Hematopoietic multipotent progenitor cell (in vitro differentiated cells): Measurements from ENCODE around the gene ACOT2. TPM values are rescaled to one million over a fixed set of nuclear protein-coding genes. Genes with fewer than 3 reads are reported as not detected.
A peak's percentile ranks its signal among the peaks of the same experiment; 100 is the strongest.
"Not testable (repeated sequence)": the region's sequence is repeated elsewhere in the genome, so short reads cannot be mapped to it uniquely, and the experiment has no call there.

Experiments used
- DNase-seq, 3 donors: peaks; one replicate each; pipeline ENCODE4 v3.0.0-alpha.2; 2011 to 2015; ENCODE audit warnings: low read depth in 2 of 3, low spot score in 2 of 3
- total RNA-seq: library from RNA; depleted of rRNA; stranded (reverse); fragments of >200 nt; gene quantifications from one replicate; pipeline ENCODE4 v1.2.3, GENCODE V29; 2012

Gene ACOT2
- total RNA-seq, 1 donor, result 54.4 TPM

DNA sequence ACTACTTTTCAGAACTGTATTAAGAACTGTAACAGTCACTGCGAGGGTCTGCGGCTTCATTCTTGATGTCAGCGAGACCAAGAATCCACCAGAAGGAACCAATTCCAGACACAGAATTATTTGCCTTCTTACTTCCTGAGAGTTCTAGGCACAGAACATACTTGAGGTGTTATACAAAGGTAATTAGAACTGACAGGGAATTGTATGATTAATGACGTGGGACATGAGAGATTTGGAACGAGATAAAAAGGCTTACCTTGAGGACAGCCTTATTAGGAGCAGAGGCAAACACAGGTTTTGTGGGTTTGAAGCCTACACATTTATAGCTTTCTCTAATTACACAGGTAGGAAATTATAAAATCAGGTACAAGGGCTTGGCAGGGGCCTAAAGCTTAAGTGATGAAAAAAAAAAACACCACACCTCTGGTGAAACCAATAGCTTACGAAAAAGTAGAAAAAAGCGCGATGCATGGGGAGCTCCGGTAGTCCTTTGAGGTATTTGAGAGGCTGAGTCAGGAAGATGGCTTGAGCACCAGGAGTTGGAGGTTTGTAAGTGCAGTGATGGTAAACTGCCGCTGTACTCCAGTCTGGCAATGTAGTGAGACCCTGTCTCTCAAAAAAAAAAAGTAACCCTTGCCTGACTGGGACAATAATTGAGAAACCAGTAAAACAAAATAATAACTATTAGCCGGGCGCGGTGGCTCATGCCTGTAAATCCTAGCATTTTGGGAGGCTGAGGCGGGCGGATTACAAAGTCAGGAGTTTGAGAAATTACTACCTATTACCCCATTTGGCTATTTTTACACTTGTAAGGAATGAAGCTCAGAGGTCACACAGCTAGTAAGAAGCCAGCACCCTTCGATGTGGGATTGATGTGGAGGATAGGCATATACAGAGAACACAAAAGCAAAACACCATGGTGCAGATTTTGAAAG is 795 bp upstream of the ACOT2 start:
- no peak for DNase-seq

GRCh38 chr14:73568886-73569184 is 178 bp upstream of the ACOT2 start:
- DNase-seq, result peak in 1 of 3 donors; percentile 25

- DNase-seq, result peak in 2 of 3 donors; percentile 29 to 46
These were observed 1.9 kb downstream of the ACOT2 start for GRCh38 chr14:73570913-73571312.

DNA sequence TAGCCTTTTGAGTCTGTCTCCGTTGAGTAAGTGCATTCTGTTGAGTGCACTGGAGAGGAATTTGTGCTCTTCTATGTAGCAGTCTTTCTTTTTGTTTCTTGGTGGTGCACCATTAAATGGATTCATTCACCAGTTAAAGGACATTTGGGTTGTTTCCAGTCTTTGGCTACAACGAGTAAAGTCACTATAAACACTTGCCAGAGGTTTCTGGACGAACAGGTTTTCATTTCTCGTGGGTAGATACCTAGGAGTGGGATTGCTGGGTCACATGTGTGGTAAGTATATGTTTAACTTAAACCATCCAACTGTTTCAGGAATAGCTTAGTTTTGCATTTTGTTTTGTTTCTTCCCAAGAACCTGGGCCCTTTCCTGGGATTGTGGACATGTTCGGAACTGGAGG is 4.0 kb downstream of the ACOT2 start:
- DNase-seq, result not testable (repeated sequence)

DNA sequence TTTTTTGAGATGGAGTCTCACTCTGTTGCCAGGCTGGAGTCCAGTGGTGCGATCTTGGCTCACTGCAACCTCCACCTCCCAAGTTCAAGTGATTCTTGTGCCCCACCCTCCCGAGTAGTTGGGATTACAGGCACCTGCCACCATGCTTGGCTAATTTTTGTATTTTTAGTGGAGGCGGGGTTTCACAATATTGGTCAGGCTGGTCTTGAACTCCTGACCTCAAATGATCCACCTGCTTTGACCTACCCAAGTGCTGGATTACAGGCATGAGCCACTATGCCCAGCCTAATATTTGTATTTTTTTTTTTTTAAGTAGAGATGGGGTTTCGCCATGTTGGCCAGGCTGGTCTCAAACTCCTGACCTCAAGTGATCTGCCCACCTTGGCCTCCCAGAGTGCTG is 4.7 kb downstream of the ACOT2 start:
- not testable (repeated sequence) for DNase-seq

DNA sequence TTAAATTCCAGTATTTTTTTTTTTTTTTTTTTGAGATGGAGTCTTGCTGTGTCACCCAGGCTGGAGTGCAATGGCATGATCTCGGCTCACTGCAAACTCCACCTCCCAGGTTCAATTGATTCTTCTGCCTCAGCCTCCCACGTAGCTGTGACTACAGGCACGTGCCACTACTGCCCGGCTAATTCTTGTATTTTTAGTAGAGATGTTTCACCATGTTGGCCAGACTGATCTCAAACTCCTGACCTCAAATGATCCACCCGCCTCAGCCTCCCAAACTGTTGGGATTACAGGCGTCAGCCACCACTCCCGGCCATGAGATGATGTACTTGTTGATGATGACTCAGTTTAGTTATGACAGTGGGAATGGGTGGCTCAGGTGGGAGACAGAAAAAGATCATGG is 5.2 kb downstream of the ACOT2 start:
- DNase-seq, result not testable (repeated sequence)

DNA sequence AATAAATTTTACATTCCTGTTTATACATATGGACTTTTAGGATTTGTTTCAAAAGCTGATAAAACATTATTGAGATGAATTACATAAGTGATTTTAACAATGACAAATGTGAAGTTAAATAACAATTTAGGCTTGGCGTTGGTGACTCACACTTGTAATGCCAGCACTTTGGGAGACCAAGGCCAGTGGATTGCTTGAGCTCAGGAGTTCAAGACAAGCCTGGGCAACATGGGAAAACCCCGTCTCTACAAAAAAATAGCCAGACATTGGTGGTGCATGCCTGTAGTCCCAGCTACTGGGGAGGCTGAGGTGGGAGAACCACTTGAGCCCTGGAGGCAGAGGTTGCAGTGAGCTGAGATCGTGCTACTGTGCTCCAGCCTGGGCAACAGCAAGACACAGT is 7.4 kb downstream of the ACOT2 start:
- no peak for DNase-seq

- not testable (repeated sequence) for DNase-seq
These were observed 8.2 kb downstream of the ACOT2 start for GRCh38 chr14:73577214-73577613.

DNA sequence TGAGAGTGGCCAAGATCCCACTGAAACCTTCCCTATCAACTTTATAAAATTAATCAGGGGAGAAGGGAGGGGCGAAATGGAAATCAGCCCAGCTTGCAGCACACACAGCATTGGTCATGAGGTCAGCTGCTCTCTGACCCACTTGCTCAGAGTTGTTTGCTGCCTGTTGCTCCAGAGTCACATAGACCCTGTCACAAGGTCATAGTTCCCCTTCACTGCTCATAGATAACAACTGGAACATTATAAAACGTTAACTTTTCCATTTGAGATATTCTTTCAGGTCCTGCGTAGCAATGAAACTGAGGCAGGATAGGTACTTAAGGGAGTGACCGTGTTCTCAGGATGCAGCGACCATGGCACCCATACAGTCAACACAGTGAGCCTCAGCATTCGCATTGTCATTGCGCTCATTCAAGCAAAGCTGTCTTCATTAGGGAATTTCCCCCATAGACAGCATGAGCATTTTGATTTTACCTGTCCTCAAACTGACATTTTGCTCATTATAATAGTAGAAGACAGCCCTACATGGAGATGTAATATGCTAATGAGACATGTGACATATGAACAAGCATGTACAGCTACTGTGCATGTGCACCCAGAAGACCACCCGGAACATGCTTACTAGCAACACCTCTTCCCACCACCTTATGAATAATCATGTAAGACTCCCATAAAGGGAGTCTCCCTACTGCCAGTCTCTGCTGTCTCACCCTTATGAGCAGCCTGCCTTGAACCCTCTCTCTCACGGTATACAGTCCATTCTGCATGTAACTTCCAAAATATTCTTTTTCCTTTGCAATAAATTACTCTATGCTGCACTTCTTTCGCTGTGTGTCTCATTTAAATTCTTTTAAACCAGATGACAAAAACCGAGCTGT is 13.3 kb downstream of the ACOT2 start:
- not testable (repeated sequence) for DNase-seq

DNA sequence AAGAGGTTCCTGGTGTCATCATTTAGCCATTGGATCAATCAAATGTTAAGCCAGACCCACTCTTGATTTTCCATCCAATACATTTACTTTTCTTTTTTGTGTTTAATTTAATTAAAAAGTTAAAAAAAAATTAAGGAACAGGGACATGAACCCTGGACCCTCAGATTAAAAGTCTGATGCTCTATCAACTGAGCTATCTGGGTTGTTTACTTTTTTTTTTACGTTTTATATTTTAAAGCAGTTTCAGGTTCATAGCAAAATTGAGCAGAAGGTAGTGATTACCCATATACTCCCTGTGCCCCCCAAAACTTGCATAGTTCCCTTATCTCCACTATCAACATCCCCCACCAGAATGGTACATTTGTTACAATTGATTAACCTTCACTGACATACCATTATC is 19.7 kb downstream of the ACOT2 start:
- no peak for DNase-seq

- DNase-seq, result no peak
These were observed 20.1 kb downstream of the ACOT2 start for GRCh38 chr14:73589116-73589515.

GRCh38 chr14:73590673-73591004 is 21.6 kb downstream of the ACOT2 start:
- not testable (repeated sequence) for DNase-seq

DNA sequence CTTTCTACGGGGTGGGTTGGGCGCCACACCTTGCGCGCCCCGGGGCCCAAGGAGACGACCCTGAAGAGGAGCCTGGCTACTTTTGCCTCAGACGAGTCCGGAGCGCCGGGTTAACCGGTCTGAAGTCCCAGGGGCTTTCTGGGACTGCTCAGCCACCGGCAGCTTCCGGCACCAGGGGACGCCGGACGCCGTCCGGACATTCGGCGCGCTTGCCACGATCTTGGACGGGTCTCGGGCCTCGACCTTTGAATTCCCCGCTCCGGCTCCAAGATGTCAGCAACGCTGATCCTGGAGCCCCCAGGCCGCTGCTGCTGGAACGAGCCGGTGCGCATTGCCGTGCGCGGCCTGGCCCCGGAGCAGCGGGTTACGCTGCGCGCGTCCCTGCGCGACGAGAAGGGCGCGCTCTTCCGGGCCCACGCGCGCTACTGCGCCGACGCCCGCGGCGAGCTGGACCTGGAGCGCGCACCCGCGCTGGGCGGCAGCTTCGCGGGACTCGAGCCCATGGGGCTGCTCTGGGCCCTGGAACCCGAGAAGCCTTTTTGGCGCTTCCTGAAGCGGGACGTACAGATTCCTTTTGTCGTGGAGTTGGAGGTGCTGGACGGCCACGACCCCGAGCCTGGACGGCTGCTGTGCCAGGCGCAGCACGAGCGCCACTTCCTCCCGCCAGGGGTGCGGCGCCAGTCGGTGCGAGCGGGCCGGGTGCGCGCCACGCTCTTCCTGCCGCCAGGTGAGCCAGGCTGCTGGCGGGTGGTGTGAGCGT is 22.9 kb downstream of the ACOT2 start, which contains the start of gene ACOT4:
Gene ACOT4, plus strand, starts transcription at position 184 of the 760 bp plus-strand sequence. Its CDS starts 87 bp downstream, at position 271.
- DNase-seq, result peak in 2 of 3 donors; percentile 53 to 59

- no peak for DNase-seq
These were observed 25.5 kb downstream of the ACOT2 start for GRCh38 chr14:73594491-73594890.

- DNase-seq, result no peak
These were observed 30.5 kb downstream of the ACOT2 start for GRCh38 chr14:73599499-73599898.

DNA sequence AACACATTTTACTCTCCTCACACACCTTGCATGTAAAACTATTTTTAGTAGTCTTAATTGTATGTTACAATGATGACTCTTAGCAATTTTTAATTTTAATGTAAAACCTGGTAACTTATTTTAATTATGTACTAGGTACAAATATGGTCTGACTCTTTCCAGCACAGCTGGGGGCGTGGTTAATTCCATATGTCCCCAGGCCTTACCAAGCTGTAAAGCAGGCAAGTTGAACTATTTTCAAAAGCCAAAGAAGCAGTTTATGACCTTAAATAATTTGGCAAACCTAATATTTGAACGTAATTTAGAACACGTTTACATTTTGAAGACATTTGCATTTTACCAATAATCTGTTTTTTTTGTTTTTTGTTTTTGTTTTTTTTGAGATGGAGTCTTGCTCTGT is 34.0 kb downstream of the ACOT2 start:
- no peak for DNase-seq

DNA sequence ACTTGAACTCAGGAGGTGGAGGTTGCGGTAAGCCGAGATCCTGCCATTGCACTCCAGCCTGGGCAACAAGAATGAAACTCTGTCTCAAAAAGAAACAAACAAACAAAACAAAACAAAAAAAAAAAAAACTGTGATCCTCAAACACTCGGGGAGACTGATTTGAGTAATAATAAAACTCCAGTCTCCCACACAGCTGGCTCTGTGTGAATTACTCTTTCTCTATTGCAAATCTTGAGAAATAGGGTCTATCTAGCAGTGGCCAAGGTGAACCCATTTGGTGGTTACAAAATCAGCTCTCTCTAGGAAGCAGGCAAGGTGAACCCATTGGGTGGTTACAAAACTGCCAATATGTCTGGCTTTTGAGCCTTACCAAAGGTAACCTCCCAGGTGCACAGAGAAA is 37.3 kb downstream of the ACOT2 start:
- no peak for DNase-seq

- DNase-seq, result no peak
These were observed 38.2 kb downstream of the ACOT2 start for GRCh38 chr14:73607241-73607640.

DNA sequence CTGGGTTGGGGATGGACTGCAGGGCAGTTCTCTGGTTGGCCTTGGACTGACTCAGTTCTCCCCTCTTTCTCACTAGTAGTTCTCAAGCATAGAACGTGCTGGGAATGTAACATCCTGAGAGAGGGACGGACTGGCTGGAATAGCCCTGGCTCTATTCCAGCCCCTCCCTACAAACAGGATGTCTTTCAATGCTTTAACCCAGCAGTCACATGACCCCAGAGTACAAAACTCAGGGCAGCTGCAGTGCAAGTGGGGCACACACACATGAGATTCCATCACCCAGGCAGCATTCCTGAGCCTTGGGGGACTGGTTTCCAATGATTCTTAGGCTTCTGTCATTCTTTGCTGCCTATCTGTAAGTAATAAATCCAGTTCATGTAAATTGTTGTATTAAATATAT is 41.7 kb downstream of the ACOT2 start:
- DNase-seq, result no peak

DNA sequence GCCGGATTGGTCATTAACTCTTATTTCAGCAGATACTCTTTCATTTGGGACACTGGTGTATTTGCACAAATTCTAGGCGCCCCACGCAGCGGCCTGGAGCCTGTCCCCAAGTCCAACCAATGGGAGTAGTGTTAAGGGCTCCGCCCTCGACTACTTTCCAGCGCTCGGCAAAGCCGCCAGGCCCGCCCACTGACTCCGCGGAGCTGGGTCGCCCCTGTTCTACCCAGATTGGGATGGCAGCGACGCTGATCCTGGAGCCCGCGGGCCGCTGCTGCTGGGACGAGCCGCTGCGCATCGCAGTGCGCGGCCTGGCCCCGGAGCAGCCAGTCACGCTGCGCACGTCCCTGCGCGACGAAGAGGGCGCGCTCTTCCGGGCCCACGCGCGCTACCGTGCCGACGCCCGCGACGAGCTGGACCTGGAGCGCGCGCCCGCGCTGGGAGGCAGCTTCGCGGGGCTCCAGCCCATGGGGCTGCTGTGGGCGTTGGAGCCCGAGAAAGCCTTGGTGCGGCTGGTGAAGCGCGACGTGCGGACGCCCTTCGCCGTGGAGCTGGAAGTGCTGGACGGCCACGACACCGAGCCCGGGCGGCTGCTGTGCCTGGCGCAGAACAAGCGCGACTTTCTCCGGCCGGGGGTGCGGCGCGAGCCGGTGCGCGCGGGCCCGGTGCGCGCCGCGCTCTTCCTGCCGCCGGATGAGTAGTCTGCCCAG is 43.5 kb downstream of the ACOT2 start, which contains the start of gene ACOT6:
Gene ACOT6, plus strand, starts transcription at position 179 of the 707 bp plus-strand sequence. Its CDS starts 55 bp downstream, at position 234.
- peak; percentile 48 to 70 (median 70) for DNase-seq
